ENCODE results near the gene VCL.

DNA sequence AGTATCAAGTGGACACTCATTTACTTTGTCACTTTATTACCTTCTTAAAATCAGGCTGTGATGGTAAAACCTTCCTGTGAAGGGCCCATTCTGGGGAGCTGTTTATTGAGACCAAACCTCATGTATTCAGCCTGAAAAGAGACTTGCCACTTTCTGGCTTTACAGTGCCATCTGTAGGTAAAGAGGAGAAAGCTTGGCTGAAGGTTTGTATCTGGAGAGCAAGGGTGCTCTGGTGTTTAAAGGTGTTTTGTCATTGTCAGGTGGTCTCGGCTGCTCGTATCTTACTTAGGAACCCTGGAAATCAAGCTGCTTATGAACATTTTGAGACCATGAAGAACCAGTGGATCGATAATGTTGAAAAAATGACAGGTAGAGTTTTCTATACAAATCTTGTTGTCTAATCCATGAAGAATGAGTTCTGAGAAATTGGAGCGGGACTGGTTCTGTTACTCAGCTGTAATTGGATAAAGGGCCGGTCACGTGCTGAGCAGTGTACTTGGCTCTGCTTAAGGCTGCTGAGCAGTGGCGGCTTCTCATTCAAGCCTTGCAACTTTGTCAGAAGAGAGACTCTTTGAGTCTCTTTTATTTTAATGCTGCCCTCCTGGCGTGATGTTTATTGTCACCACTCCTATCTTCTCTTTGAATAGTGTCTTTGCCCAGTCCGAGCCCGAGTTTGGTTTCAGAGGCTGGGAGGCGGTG is 105.8 kb downstream of the VCL start:
- TF ChIP-seq, protein P1, sequence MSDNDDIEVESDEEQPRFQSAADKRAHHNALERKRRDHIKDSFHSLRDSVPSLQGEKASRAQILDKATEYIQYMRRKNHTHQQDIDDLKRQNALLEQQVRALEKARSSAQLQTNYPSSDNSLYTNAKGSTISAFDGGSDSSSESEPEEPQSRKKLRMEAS (IDR thresholded peaks at IDR 0.05), result no peak
- TF ChIP-seq YY1 (IDR thresholded peaks at IDR 0.05; ENCODE audit: low read depth), result no peak
- TF ChIP-seq, protein P2, sequence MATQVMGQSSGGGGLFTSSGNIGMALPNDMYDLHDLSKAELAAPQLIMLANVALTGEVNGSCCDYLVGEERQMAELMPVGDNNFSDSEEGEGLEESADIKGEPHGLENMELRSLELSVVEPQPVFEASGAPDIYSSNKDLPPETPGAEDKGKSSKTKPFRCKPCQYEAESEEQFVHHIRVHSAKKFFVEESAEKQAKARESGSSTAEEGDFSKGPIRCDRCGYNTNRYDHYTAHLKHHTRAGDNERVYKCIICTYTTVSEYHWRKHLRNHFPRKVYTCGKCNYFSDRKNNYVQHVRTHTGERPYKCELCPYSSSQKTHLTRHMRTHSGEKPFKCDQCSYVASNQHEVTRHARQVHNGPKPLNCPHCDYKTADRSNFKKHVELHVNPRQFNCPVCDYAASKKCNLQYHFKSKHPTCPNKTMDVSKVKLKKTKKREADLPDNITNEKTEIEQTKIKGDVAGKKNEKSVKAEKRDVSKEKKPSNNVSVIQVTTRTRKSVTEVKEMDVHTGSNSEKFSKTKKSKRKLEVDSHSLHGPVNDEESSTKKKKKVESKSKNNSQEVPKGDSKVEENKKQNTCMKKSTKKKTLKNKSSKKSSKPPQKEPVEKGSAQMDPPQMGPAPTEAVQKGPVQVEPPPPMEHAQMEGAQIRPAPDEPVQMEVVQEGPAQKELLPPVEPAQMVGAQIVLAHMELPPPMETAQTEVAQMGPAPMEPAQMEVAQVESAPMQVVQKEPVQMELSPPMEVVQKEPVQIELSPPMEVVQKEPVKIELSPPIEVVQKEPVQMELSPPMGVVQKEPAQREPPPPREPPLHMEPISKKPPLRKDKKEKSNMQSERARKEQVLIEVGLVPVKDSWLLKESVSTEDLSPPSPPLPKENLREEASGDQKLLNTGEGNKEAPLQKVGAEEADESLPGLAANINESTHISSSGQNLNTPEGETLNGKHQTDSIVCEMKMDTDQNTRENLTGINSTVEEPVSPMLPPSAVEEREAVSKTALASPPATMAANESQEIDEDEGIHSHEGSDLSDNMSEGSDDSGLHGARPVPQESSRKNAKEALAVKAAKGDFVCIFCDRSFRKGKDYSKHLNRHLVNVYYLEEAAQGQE (IDR thresholded peaks at IDR 0.05; ENCODE audit: low read depth), result no peak
- no peak for TF ChIP-seq ZBTB7A (IDR thresholded peaks at IDR 0.05; ENCODE audit: low read depth)
- no peak for TF ChIP-seq TAF1 (IDR thresholded peaks at IDR 0.05; ENCODE audit: low read depth)
- no peak for TF ChIP-seq TEAD4 (IDR thresholded peaks at IDR 0.05)
- no peak for TF ChIP-seq EGR1 (IDR thresholded peaks at IDR 0.05)
